Measurements from ENCODE around the gene WRNIP1. TPM values are rescaled to one million over a fixed set of nuclear protein-coding genes. Genes with fewer than 3 reads are reported as not detected.
A peak's percentile ranks its signal among the peaks of the same experiment; 100 is the strongest.

Gene WRNIP1
- total RNA-seq, 1 experiment from 2014 or later, result 78.8 TPM

DNA sequence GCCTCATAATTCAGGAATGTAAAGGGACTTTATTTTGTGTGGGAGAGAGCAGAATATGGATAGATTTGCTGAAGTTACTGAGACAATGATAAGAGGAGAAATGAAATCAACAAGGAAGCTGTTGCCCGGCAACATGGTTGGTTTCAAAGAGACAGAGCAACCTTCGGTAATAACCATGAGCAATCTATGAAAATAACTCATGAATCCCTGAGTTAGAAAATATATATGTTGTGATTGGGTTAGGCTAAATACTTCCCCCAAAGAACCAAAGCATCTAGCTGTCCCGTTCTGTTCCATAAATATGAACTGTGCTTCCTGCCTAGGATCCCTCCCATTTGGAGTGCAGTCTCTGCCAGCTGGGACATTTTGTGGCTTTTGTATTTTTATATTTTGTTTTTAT lies 53.4 kb downstream of the WRNIP1 start:
- H3K27ac ChIP-seq (ENCODE audit: low read depth, low read length), result no peak overlapping the region
- H3K4me3 ChIP-seq (replicated peaks in 1 of 2; ENCODE audit: low read depth in 1 of 2, low read length in 2 of 2), result no peak overlapping the region

More for the DNA sequence above, 53.4 kb downstream of the WRNIP1 start:
- ATAC-seq (no peak), DNase-seq (ENCODE audit: low read depth, low spot score) (no peak)
- ChIA-PET CTCF (interaction anchor here (0.9 kb wide), 1 partner anchor 134 kb away, joined by 3 read pairs; no protein-coding TSS in a partner anchor), RAD21 (ENCODE audit: low non-redundant PET in 1 of 2, low total read pairs in 2 of 2, uncharacterized antibody in 2 of 2, unreplicated experiment in 2 of 2) (no interaction called here), POLR2A (interaction anchor here (1.2 to 2.1 kb wide), 2 partner anchors 14 to 23 kb away, joined by 3 to 9 read pairs; partner anchors contain the start of gene SERPINB1)
- H3K9me2 ChIP-seq (ENCODE audit: insufficient read depth), result no peaks in the 10 kb centered on the region
- peak overlapping the region; percentile 40; the same call in 1 of the 2 replicates for H3K4me2 ChIP-seq (ENCODE audit: low read length)
- H3K9ac ChIP-seq (ENCODE audit: low read length), result no peak overlapping the region
- H3K9me3 ChIP-seq (ENCODE audit: control insufficient read depth in 1 of 2, insufficient read depth in 1 of 2, low read depth in 1 of 2, low read length in 2 of 2), result peaks cover 5 to 7% of the 10 kb centered on the region in 2 experiments; a peak in 2 of 4 replicates
- H3K27me3 ChIP-seq (ENCODE audit: insufficient read depth, low read length), result no peaks in the 10 kb centered on the region
- TF ChIP-seq EZH2phosphoT487 (IDR thresholded peaks at IDR 0.05; ENCODE audit: borderline replicate concordance) (no peak), SRF (IDR thresholded peaks at IDR 0.05; ENCODE audit: low read depth) (no peak), SP1 (IDR thresholded peaks at IDR 0.05; ENCODE audit: low read depth) (no peak), ZFX (IDR thresholded peaks at IDR 0.05) (no peak), EGR1 (IDR thresholded peaks at IDR 0.05; ENCODE audit: low read depth) (no peak), FOSL1 (IDR thresholded peaks at IDR 0.05; ENCODE audit: low read depth) (no peak), ZNF274 (IDR thresholded peaks at IDR 0.05; ENCODE audit: low read depth, low read length) (no peak), JUND (IDR thresholded peaks at IDR 0.05) (no peak), EZH2 (IDR thresholded peaks at IDR 0.05) (no peak), POLR2A (IDR thresholded peaks at IDR 0.05; ENCODE audit: borderline replicate concordance, extremely low read depth, insufficient read depth, insufficient read length) (no peak), TCF7L2 (IDR thresholded peaks at IDR 0.05; ENCODE audit: borderline replicate concordance, extremely low read depth, insufficient read depth, insufficient read length) (no peak), CEBPB (IDR thresholded peaks at IDR 0.05; ENCODE audit: low read depth) (no peak), YY1 (IDR thresholded peaks at IDR 0.05; ENCODE audit: extremely low read depth, insufficient replicate concordance, low read depth, low read length) (no peak), CBX3 (IDR thresholded peaks at IDR 0.05; ENCODE audit: low read depth) (no peak)
- TF ChIP-seq, protein P1, sequence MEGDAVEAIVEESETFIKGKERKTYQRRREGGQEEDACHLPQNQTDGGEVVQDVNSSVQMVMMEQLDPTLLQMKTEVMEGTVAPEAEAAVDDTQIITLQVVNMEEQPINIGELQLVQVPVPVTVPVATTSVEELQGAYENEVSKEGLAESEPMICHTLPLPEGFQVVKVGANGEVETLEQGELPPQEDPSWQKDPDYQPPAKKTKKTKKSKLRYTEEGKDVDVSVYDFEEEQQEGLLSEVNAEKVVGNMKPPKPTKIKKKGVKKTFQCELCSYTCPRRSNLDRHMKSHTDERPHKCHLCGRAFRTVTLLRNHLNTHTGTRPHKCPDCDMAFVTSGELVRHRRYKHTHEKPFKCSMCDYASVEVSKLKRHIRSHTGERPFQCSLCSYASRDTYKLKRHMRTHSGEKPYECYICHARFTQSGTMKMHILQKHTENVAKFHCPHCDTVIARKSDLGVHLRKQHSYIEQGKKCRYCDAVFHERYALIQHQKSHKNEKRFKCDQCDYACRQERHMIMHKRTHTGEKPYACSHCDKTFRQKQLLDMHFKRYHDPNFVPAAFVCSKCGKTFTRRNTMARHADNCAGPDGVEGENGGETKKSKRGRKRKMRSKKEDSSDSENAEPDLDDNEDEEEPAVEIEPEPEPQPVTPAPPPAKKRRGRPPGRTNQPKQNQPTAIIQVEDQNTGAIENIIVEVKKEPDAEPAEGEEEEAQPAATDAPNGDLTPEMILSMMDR (IDR thresholded peaks at IDR 0.05 in 2 of 3, conservative IDR thresholded peaks at IDR 0.05 in 1 of 3; ENCODE audit: borderline replicate concordance in 1 of 3, insufficient read depth in 1 of 3, low read depth in 2 of 3, low read length in 2 of 3), result no peak
- TF ChIP-seq, protein P2, sequence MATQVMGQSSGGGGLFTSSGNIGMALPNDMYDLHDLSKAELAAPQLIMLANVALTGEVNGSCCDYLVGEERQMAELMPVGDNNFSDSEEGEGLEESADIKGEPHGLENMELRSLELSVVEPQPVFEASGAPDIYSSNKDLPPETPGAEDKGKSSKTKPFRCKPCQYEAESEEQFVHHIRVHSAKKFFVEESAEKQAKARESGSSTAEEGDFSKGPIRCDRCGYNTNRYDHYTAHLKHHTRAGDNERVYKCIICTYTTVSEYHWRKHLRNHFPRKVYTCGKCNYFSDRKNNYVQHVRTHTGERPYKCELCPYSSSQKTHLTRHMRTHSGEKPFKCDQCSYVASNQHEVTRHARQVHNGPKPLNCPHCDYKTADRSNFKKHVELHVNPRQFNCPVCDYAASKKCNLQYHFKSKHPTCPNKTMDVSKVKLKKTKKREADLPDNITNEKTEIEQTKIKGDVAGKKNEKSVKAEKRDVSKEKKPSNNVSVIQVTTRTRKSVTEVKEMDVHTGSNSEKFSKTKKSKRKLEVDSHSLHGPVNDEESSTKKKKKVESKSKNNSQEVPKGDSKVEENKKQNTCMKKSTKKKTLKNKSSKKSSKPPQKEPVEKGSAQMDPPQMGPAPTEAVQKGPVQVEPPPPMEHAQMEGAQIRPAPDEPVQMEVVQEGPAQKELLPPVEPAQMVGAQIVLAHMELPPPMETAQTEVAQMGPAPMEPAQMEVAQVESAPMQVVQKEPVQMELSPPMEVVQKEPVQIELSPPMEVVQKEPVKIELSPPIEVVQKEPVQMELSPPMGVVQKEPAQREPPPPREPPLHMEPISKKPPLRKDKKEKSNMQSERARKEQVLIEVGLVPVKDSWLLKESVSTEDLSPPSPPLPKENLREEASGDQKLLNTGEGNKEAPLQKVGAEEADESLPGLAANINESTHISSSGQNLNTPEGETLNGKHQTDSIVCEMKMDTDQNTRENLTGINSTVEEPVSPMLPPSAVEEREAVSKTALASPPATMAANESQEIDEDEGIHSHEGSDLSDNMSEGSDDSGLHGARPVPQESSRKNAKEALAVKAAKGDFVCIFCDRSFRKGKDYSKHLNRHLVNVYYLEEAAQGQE (IDR thresholded peaks at IDR 0.05; ENCODE audit: low read depth), result no peak
- TF ChIP-seq, protein P3, sequence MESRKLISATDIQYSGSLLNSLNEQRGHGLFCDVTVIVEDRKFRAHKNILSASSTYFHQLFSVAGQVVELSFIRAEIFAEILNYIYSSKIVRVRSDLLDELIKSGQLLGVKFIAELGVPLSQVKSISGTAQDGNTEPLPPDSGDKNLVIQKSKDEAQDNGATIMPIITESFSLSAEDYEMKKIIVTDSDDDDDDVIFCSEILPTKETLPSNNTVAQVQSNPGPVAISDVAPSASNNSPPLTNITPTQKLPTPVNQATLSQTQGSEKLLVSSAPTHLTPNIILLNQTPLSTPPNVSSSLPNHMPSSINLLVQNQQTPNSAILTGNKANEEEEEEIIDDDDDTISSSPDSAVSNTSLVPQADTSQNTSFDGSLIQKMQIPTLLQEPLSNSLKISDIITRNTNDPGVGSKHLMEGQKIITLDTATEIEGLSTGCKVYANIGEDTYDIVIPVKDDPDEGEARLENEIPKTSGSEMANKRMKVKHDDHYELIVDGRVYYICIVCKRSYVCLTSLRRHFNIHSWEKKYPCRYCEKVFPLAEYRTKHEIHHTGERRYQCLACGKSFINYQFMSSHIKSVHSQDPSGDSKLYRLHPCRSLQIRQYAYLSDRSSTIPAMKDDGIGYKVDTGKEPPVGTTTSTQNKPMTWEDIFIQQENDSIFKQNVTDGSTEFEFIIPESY (IDR thresholded peaks at IDR 0.05; ENCODE audit: extremely low read depth, insufficient replicate concordance, low read length), result no peak
- no peaks in the 10 kb centered on the region for H3K36me3 ChIP-seq (ENCODE audit: control insufficient read depth in 1 of 2, insufficient read depth in 2 of 2, low read length in 2 of 2)
- intact Hi-C loops (cut with micrococcal nuclease), result no loop called here
- no peaks in the 10 kb centered on the region for H3K79me2 ChIP-seq (ENCODE audit: insufficient read depth, low read length)
- H3K4me1 ChIP-seq (ENCODE audit: control insufficient read depth in 1 of 2, insufficient read depth in 2 of 2, low read length in 2 of 2), result peaks cover 3 to 17% of the 10 kb centered on the region in 2 experiments; a peak in 3 of 4 replicates
- BruUV-seq (replicated peaks), result no TSS peak
- no peak overlapping the region for H2AFZ ChIP-seq (ENCODE audit: low read depth, low read length, poor library complexity, severe bottlenecking)
- H4K20me1 ChIP-seq (ENCODE audit: insufficient read depth), result no peaks in the 10 kb centered on the region

Data from HCT116 (cell line).